ENCODE data around the gene FOXD4L3.
"Not testable (repeated sequence)": the region's sequence is repeated elsewhere in the genome, so short reads cannot be mapped to it uniquely, and the experiment has no call there.

FOXD4L3 gene

GRCh38 chr9:68302567-68302966 lies at the start of gene FOXD4L3:
Gene FOXD4L3 (plus strand): TSS chr9:68302867. CDS start chr9:68302952, 85 bp downstream.
- DNase-seq (ENCODE audit: low read depth in 2 of 2), result not testable (repeated sequence)

GRCh38 chr9:68281041-68281440 lies 21.6 kb upstream of the FOXD4L3 start:
- DNase-seq (ENCODE audit: low read depth in 2 of 2), result not testable (repeated sequence)

GRCh38 chr9:68303771-68304170 lies 1.1 kb downstream of the FOXD4L3 start:
- DNase-seq (ENCODE audit: low read depth in 2 of 2), result not testable (repeated sequence)

- not testable (repeated sequence) for DNase-seq (ENCODE audit: low read depth in 2 of 2)
These were observed 1.5 kb downstream of the FOXD4L3 start for GRCh38 chr9:68304212-68304611.

- not testable (repeated sequence) for DNase-seq (ENCODE audit: low read depth in 2 of 2)
These were observed 2.1 kb downstream of the FOXD4L3 start for GRCh38 chr9:68304777-68305176.

GRCh38 chr9:68305680-68306285 lies 3.1 kb downstream of the FOXD4L3 start:
- DNase-seq (ENCODE audit: low read depth in 2 of 2), result not testable (repeated sequence)

- not testable (repeated sequence) for DNase-seq (ENCODE audit: low read depth in 2 of 2)
These were observed 3.8 kb downstream of the FOXD4L3 start for GRCh38 chr9:68306391-68306964.

- not testable (repeated sequence) for DNase-seq (ENCODE audit: low read depth in 2 of 2)
These were observed 4.5 kb downstream of the FOXD4L3 start for GRCh38 chr9:68307127-68307526.

- DNase-seq (ENCODE audit: low read depth in 2 of 2), result not testable (repeated sequence)
These were observed 5.0 kb downstream of the FOXD4L3 start for GRCh38 chr9:68307654-68308053.

- not testable (repeated sequence) for DNase-seq (ENCODE audit: low read depth in 2 of 2)
These were observed 8.5 kb downstream of the FOXD4L3 start for GRCh38 chr9:68311208-68311607.

- not testable (repeated sequence) for DNase-seq (ENCODE audit: low read depth in 2 of 2)
These were observed 15.5 kb downstream of the FOXD4L3 start for GRCh38 chr9:68318209-68318608.

GRCh38 chr9:68323749-68324148 lies 21.1 kb downstream of the FOXD4L3 start:
- DNase-seq (ENCODE audit: low read depth in 2 of 2), result not testable (repeated sequence)

GRCh38 chr9:68324518-68324917 lies 21.9 kb downstream of the FOXD4L3 start:
- not testable (repeated sequence) for DNase-seq (ENCODE audit: low read depth in 2 of 2)

GRCh38 chr9:68329106-68329505 lies 26.4 kb downstream of the FOXD4L3 start:
- not testable (repeated sequence) for DNase-seq (ENCODE audit: low read depth in 2 of 2)

GRCh38 chr9:68330531-68331173 lies 28.0 kb downstream of the FOXD4L3 start:
- DNase-seq (ENCODE audit: low read depth in 2 of 2), result not testable (repeated sequence)

- not testable (repeated sequence) for DNase-seq (ENCODE audit: low read depth in 2 of 2)
These were observed 29.5 kb downstream of the FOXD4L3 start for GRCh38 chr9:68332122-68332521.

- DNase-seq (ENCODE audit: low read depth in 2 of 2), result not testable (repeated sequence)
These were observed 33.3 kb downstream of the FOXD4L3 start for GRCh38 chr9:68335935-68336334.

GRCh38 chr9:68336639-68337339 lies 34.1 kb downstream of the FOXD4L3 start:
- DNase-seq (ENCODE audit: low read depth in 2 of 2), result not testable (repeated sequence)

- DNase-seq (ENCODE audit: low read depth in 2 of 2), result not testable (repeated sequence)
These were observed 35.3 kb downstream of the FOXD4L3 start for GRCh38 chr9:68338000-68338399.

GRCh38 chr9:68342265-68343025 lies 39.8 kb downstream of the FOXD4L3 start:
- DNase-seq (ENCODE audit: low read depth in 2 of 2), result not testable (repeated sequence)

- not testable (repeated sequence) for DNase-seq (ENCODE audit: low read depth in 2 of 2)
These were observed 40.6 kb downstream of the FOXD4L3 start for GRCh38 chr9:68343242-68343641.

All from stimulated activated CD8-positive, alpha-beta memory T cell treated with anti-CD3 and anti-CD28 coated beads, Interleukin-7, amount 100 ng/mL, for 1 hour (primary cell).